HG02642 (cell line): ENCODE results near the gene MRPL12.
"Not testable (repeated sequence)": the region's sequence is repeated elsewhere in the genome, so short reads cannot be mapped to it uniquely, and the experiment has no call there.

Experiments used
- ATAC-seq: cut with Tn5 transposase; IDR thresholded peaks from one replicate; pipeline ENCODE4 v1.9.1; 2021; ENCODE audit warnings: mild to moderate bottlenecking; ENCODE audit not compliant: unreplicated experiment, poor library complexity

MRPL12 gene

DNA sequence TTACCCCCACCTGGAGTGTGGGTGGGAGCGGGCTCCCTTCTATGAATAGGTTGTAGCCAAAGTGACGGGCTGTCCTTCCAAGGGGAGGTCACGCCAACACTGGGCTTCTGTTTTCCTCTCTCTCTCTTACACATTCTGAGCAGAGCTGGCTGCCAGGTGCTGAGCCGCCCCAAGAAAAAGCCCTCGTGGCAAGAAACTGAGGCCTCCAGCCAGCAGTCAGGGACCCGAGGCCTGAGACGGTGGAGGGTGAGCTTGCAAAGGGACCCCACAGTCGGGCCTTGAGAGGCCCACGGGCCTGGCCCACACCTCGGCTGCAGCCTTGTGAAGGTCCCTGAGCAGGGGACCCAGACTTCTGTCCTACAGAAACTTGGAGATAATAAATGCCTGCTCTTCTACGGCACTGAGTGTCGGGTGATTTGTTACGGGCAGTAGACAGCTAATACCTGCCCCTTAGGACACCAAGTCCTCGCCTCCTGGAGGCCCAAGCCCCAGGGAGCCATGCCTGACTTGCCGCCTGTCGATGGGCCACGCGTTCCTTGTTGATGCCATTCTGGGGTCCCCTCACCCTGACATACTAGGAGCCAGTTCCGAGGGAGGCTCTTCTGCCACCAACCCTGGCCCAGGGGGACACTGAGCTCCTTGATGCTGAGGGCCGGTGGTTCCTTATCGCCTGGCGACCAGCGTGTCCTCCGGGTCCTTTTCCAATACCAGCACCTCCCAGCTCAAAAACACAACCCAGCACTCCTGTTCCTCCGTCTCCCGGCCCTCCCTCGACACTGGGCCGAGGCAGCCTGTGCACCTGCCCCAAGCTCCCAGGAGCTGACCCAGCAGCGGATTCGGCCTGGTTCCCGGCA, 35.0 kb downstream of the MRPL12 start:
- no peak for ATAC-seq

DNA sequence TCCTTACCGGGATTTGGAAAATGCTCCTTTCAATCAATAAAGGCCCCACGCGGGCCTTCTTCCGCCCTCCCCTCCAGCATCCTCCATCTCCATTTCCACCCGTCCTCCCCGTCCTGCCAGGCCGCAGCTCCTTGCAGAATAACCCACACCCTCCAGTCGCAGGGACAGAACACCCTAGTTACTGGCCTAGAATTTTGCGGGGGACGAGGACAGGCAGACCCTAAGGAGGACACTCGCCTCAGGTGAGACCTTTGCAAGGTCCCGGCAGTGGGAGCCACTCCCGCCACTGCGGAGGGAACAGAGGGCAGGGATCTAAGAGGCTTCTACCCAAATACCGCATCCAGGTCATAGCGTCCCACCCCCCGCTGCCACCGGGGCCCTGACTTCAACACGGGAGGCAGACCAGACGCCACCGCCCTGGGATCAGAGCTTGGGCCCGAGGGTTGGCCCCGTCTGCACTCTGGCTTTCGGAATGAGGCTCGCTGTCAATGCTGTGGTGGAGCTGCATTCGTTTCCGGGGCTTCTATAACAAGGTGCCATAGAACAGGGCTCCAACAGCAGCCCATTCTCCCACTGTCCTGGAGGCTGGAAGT, 35.7 kb downstream of the MRPL12 start:
- ATAC-seq = no peak

DNA sequence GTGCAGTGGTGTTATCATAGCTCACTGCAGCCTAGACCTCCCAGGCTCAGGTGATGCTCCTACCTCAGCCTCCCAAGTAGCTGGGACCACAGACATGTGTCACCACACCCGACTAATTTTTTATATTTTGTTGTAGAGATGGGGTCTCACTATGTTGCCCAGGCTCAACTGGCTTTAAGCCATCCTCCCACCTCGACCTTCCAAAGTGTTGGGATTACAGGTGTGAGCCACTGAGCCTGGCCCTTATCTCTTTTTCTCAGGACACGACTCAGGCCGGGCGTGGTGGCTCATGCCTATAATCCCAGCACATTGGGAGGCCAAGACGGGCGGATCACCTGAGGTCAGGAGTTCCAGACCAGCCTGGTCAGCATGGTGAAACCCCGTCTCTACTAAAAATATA, 36.4 kb downstream of the MRPL12 start:
- ATAC-seq = not testable (repeated sequence)

DNA sequence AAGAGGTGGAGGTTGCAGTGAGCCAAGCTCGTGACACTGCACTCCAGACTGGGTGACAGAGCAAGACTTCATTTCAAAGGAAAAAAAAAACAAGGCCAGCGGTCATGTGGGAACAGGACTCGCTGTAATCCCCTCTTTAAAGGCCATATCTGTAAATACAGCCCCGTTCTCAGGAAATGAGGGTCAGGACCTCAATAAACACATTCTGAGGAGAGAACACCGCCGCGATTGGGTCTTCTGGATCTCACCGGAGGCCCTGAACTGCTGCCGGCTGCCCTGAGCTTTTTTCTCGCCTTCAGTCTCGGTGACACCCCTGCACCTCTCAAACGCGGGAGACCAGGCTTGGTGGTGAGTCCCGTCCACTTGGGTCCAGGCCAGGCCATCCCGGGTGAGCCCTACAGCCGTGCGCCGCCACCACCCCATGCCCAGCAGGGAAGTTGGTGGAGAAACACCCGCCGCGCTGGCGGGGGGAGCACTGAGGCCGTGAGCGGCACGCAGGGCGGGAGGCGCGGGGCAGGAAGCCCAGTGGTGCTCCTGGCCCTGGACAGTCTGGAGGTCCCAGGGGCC, 37.3 kb downstream of the MRPL12 start:
- ATAC-seq = no peak

DNA sequence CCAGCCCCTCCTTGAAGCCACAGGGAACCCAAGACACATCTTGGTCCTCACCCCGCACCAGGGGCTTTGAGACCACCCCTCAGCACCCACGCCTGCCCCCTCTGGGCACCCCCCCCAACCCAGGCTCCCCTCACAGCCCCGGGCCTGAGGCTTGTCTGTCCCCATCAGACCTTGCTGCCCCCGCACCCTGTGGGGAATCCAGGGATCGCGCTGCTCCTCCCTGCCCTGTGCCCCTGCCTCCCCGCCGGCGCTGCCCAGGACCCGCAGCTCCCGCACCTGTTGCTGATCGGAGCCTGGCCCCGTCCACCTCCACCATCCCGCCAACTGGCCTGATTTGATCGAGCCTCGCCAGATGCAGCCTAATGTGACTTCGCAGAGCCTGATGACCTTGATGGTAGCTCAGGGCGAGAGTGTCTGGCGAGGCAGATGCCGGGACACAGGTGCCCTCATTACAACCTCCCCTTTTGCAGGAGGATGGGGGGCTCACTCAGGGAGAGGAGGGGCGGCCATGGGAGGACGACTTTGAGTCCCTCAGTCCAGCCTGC, 38.0 kb downstream of the MRPL12 start:
- no peak for ATAC-seq

DNA sequence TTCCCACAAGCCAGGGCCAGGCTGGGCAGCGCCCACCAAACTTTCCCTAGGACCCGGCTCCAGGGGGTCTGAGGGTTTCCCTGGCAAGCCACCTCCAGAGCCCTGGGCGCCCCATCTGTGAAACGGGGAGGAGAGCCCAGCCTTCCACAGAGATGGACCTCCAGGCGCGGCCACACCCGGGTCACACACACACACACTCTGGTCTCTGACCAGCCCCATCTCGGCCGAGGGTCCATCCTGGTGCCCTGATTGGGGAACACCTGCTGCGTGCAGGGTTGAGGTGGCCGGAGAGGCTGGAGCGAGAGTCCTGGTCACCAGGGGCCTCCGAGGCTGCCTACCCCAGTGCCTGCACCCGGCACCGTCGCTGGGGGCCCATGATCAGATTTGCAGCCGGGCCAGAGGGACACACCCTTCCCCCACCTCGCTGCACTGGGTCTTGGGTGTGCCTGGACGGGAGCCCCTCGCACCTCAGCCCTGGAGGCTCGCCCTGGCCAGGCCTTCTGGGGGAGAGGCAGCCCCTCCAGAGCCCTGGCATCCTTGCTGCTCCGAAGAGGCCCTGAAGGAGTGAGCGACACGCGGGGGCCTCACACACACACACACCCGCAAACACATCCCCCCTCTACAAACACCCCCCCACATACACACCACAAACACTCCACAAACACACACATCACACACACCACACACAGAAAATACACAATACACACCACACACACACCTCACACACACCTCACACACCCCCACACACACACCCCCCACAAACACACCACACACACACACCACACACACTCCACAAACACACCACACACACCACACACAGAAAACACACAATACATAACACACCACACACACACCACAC, 38.7 kb downstream of the MRPL12 start:
- no peak for ATAC-seq
